Fibroblast of skin of left quadriceps (primary cell): ENCODE results near the gene TAF6.

ENCODE experiments used
- DNase-seq, 2 experiments: peaks; one replicate each; pipeline ENCODE4 v3.0.0-alpha.2; 2013; ENCODE audit warnings: low read depth in 2 of 2

The TAF6 gene

GRCh38 chr7:100071018-100071723, 48.0 kb downstream of the TAF6 start:
- no peak for DNase-seq

DNA sequence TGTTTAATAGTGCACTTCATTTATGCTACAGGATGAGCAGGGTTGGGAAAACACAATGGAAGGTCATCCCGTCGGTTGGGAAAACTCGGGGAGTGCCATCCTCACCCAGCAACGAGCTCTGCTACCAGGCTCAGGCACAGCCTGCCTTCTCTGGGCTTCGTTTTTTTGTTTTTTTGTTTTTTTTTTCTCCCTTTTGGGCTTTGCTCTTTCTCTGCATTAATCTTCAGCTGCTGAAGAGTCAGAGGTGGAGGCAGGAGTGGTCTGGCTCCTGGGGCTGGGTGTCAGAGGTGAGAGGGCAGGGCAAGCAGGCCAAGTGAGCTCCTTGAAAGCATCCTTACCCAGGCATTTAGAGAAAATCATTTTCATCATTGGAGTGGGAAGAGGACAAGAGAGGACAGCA, 49.2 kb downstream of the TAF6 start:
- DNase-seq: no peak

DNA sequence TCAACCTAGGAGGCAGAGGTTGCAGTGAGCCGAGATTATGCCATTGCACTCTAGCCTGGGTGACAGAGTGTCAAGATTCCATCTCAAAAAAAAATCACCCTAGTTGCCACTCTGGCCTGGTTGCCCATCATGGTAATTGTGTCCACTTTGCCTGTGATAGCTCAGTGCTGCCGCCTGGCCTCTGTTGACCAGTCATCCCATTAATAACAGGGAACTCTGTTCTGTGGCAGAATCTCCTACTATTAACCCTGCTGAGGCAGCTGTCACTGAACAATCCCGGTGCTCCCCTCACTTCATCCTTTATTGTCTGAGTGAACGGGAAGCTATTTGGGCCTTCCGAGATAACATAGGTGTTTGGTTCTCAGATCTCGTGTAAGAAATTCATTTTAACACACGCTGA, 52.2 kb downstream of the TAF6 start:
- DNase-seq: no peak

DNA sequence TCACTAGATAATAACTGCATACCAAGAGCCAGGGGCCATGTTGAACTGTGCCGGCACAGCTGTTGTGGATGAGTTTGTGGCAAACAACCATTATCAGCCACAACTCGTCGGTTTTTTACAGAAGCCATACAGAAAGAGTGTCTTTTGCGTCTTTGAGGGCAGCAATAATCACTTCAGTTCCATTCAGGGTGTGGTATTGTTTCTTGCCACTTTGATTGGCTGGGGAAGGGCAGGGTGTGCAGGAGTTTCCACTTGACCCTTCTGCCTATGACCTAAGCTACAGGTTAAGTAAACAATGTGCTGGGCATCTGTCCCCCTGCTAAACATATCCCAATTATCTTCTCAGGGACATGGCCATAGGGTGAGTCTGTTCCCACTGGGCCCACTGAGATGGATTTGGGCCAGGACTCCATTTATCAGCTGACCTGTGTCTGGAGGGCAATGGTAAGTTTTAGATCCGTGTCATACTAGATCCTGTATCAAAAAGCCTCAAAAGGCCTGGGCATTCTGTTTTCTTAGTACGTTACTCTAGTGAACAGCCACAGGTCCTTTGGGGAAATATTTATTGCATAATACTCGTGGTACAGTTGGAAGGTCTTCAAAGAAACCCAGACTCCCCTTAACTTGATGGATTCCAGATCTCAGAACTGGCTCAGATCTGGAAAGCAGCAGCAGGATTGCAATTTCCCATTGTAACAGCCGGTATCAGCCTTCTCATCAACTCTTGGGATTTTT, 53.5 kb downstream of the TAF6 start:
- peak; percentile 73 to 74 for DNase-seq

DNA sequence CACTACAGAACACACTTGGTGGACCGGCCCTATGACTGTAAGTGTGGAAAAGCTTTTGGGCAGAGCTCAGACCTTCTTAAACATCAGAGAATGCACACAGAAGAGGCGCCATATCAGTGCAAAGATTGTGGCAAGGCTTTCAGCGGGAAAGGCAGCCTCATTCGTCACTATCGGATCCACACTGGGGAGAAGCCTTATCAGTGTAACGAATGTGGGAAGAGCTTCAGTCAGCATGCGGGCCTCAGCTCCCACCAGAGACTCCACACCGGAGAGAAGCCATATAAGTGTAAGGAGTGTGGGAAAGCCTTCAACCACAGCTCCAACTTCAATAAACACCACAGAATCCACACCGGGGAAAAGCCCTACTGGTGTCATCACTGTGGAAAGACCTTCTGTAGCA, 55.0 kb downstream of the TAF6 start:
- DNase-seq: no peak

- DNase-seq: no peak
Measured at GRCh38 chr7:100063376-100063775, 55.8 kb downstream of the TAF6 start.

DNA sequence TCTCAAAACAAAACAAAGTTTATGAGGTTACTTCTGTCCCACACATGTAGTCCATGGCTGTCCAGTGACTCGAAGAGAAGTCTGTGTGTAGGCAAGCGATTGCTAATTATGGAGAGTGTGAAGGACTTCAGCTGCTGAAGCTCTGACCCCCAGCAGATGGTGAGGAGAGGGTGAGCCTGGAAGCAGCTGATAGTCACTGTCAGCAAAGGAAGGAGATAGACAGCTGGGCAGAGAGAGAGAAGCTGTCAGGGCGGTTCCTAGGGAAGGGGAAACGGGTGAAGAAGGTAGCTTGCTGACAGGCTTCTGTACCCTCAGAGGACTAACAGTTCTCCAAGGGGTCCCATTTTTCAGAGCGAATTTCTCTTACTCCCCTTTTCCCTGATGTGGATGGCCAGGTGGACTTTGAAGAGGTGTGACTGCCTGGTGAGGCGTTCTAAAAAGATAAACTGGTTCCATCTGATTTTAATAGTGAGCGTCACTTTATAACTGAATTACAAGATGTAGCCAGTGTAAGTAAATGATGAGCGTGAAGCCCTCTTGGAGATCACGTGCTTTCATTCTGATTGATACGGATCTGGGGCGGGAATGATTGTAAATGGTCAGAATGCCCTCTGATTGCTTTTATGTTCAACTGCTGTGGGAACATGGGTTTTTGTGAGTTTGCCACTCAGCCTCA, 57.5 kb downstream of the TAF6 start:
- DNase-seq: no peak

DNA sequence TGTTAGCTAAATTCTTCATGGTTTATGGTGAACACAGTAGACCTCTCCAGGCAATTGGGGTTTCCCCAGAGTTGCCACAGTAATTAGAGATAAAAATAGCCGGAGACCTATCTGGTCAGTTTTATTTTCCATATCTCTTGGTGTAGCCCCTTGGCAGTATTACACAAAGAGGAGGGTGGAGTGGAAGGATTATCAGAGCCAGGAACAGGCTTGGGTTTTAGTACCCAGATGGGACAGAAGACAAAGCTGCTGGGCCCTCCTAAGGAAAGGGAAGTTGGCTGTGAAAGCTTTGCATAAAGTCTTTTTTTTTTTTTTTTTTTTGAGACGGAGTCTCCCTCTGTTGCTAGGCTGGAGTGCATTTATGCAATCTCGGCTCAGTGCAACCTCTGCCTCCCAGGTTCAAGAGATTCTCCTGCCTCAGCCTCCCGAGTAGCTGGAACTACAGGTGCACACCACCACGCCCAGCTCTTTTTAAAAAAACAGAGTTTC, 59.9 kb downstream of the TAF6 start:
- DNase-seq: no peak
